H1 (cell line): Measurements from ENCODE around the gene HOXA11. TPM values are rescaled to one million over a fixed set of nuclear protein-coding genes. Genes with fewer than 3 reads are reported as not detected.

ENCODE experiments used
- CTCF ChIA-PET: fragments of 300-600 bp; sonication (Branson Sonifier 250); formaldehyde crosslinking; loops from one replicate; lab custom pipeline; 2021; ENCODE audit not compliant: partially characterized antibody; lab: Charles Lee
- POLR2A ChIA-PET: fragments of 300-600 bp; sonication (Branson Sonifier 250); formaldehyde crosslinking; loops from one replicate; lab custom pipeline; 2021; ENCODE audit warnings: inconsistent platforms; ENCODE audit not compliant: partially characterized antibody; lab: Charles Lee
- DNase-seq, 2 experiments: peaks; one replicate each; pipeline versions ENCODE4 v3.0.0 to v3.0.0-alpha.2; 2010 to 2022; ENCODE audit warnings: low spot score in 2 of 2, low read depth in 1 of 2, mixed read lengths in 1 of 2
- FAIRE-seq: peaks from 2 replicates; lab custom pipeline; 2011; peaks lifted over from hg19 to GRCh38; lab: Jason Lieb, UNC
- H2AFZ ChIP-seq: 2 replicates; pipeline ENCODE4 v1.8.1; 2012; ENCODE audit warnings: low read length, inconsistent platforms
- H2AK5ac ChIP-seq: 2 replicates; pipeline ENCODE4 v1.6.1; 2013; ENCODE audit warnings: low read depth, low read length
- H2BK120ac ChIP-seq: replicated peaks from 2 replicates; pipeline ENCODE3; 2013; ENCODE audit warnings: low read depth, low read length, inconsistent platforms
- H2BK12ac ChIP-seq: 2 replicates; pipeline ENCODE4 v1.6.1; 2013; ENCODE audit warnings: low read depth, low read length
- H2BK15ac ChIP-seq: 2 replicates; pipeline ENCODE4 v1.6.1; 2013; ENCODE audit warnings: low read length
- H2BK20ac ChIP-seq: 2 replicates; pipeline ENCODE4 v1.6.1; 2013; ENCODE audit warnings: low read length
- H2BK5ac ChIP-seq: 2 replicates; pipeline ENCODE4 v1.6.1; 2013; ENCODE audit warnings: low read depth, low read length
- H3K14ac ChIP-seq: 2 replicates; pipeline ENCODE4 v1.6.1; 2013; ENCODE audit warnings: inconsistent platforms; ENCODE audit not compliant: insufficient read length
- H3K18ac ChIP-seq: 2 replicates; pipeline ENCODE4 v1.6.1; 2013; ENCODE audit warnings: low read length; ENCODE audit errors: extremely low read depth
- H3K23ac ChIP-seq: 2 replicates; pipeline ENCODE4 v1.6.1; 2013; ENCODE audit warnings: inconsistent platforms; ENCODE audit not compliant: insufficient read length
- H3K23me2 ChIP-seq: 2 replicates; pipeline ENCODE4 v1.6.1; 2013; ENCODE audit warnings: low read depth, low read length
- H3K27ac ChIP-seq: 2 replicates; pipeline ENCODE4 v1.6.1; 2011; ENCODE audit warnings: low read depth, low read length, inconsistent platforms
- H3K27me3 ChIP-seq, 4 experiments: replicated peaks in 1 of 4; 1 replicate in 1 of 4; 2 replicates in 3 of 4; pipeline versions ENCODE4 v1.6.1 to v1.8.1; 2011 to 2013; ENCODE audit warnings: low read length in 3 of 4, mild to moderate bottlenecking in 3 of 4, inconsistent platforms in 2 of 4, mixed read lengths in 2 of 4, moderate library complexity in 1 of 4; ENCODE audit not compliant: control insufficient read depth in 3 of 4, insufficient read depth in 3 of 4; ENCODE audit errors: extremely low read depth in 1 of 4
- H3K36me3 ChIP-seq, 4 experiments: 2 replicates each; pipeline versions ENCODE4 v1.6.1 to v1.8.1; 2011 to 2013; ENCODE audit warnings: mild to moderate bottlenecking in 4 of 4, low read length in 3 of 4, moderate library complexity in 2 of 4, control low read depth in 1 of 4, inconsistent platforms in 1 of 4; ENCODE audit not compliant: insufficient read depth in 4 of 4, control insufficient read depth in 2 of 4
- H3K4ac ChIP-seq: replicated peaks from 2 replicates; pipeline ENCODE3; 2013; ENCODE audit warnings: low read length, low read depth, mixed read lengths, inconsistent platforms; ENCODE audit not compliant: insufficient read length
- H3K4me1 ChIP-seq, 4 experiments: replicated peaks in 1 of 4; 1 replicate in 1 of 4; 2 replicates in 3 of 4; pipeline versions ENCODE4 v1.6.1 to v1.8.1; 2011 to 2013; ENCODE audit warnings: low read length in 3 of 4, inconsistent platforms in 2 of 4, mixed read lengths in 1 of 4; ENCODE audit not compliant: insufficient read depth in 4 of 4, control insufficient read depth in 3 of 4
- H3K4me2 ChIP-seq, 2 experiments: 2 replicates each; pipeline versions ENCODE4 v1.6.1 to v1.8.1; 2011 to 2013; ENCODE audit warnings: low read depth in 2 of 2, low read length in 2 of 2, control low read depth in 1 of 2, inconsistent platforms in 1 of 2, mild to moderate bottlenecking in 1 of 2; ENCODE audit not compliant: insufficient read depth in 1 of 2
- H3K4me3 ChIP-seq, 4 experiments: fragments of 200-600, 300-600 bp in 1 of 4; sonication (generic), shearing (Covaris generic), sonication (Bioruptor Twin) in 1 of 4; 2 replicates each; pipeline versions ENCODE4 v1.5.1 to v1.8.1; 2011 to 2016; ENCODE audit warnings: low read length in 4 of 4, low read depth in 3 of 4, control low read depth in 2 of 4, inconsistent platforms in 2 of 4, mild to moderate bottlenecking in 2 of 4, mixed read lengths in 1 of 4, moderate library complexity in 1 of 4; ENCODE audit not compliant: insufficient read depth in 2 of 4; ENCODE audit errors: extremely low read depth in 1 of 4
- H3K56ac ChIP-seq: replicated peaks from 2 replicates; pipeline ENCODE3; 2013; ENCODE audit warnings: low read depth, mild to moderate bottlenecking, mixed read lengths, low read length, inconsistent platforms; ENCODE audit not compliant: insufficient read length
- H3K79me1 ChIP-seq: 2 replicates; pipeline ENCODE4 v1.6.1; 2013; ENCODE audit warnings: low read depth, low read length, control low read depth
- H3K79me2 ChIP-seq, 2 experiments: 2 replicates each; pipeline versions ENCODE4 v1.6.1 to v1.8.1; 2012 to 2013; ENCODE audit warnings: low read length in 2 of 2, mild to moderate bottlenecking in 2 of 2, inconsistent platforms in 1 of 2; ENCODE audit not compliant: insufficient read depth in 2 of 2, control insufficient read depth in 1 of 2
- H3K9ac ChIP-seq, 4 experiments: replicated peaks in 1 of 4; 1 replicate in 1 of 4; 2 replicates in 3 of 4; pipeline versions ENCODE4 v1.6.1 to v1.8.1; 2011 to 2013; ENCODE audit warnings: low read depth in 3 of 4, low read length in 3 of 4, control low read depth in 2 of 4, mild to moderate bottlenecking in 2 of 4, moderate library complexity in 2 of 4, inconsistent platforms in 1 of 4; ENCODE audit errors: extremely low read depth in 1 of 4
- H3K9me3 ChIP-seq, 2 experiments: 2 replicates each; pipeline versions ENCODE4 v1.6.1 to v1.8.1; 2012 to 2013; ENCODE audit warnings: mild to moderate bottlenecking in 2 of 2, moderate library complexity in 2 of 2, control low read depth in 1 of 2, inconsistent platforms in 1 of 2, low read depth in 1 of 2, low read length in 1 of 2, mixed read lengths in 1 of 2; ENCODE audit not compliant: insufficient read depth in 2 of 2
- H4K20me1 ChIP-seq, 2 experiments: replicated peaks in 1 of 2; 2 replicates each; pipeline versions ENCODE3 to v1.8.1; 2011 to 2013; ENCODE audit warnings: inconsistent platforms in 2 of 2, low read length in 2 of 2, mild to moderate bottlenecking in 1 of 2; ENCODE audit not compliant: insufficient read depth in 2 of 2, control insufficient read depth in 1 of 2
- H4K5ac ChIP-seq: 2 replicates; pipeline ENCODE4 v1.6.1; 2013; ENCODE audit warnings: low read length, low read depth, mixed read lengths, inconsistent platforms; ENCODE audit not compliant: insufficient read length
- H4K8ac ChIP-seq: 2 replicates; pipeline ENCODE4 v1.8.0; 2013; ENCODE audit warnings: mild to moderate bottlenecking, moderate library complexity, low read length, inconsistent platforms; ENCODE audit not compliant: insufficient read depth; ENCODE audit errors: extremely low read depth
- H4K91ac ChIP-seq: replicated peaks from 2 replicates; pipeline ENCODE3; 2013; ENCODE audit warnings: low read length, mixed read lengths, inconsistent platforms; ENCODE audit not compliant: insufficient read length
- CBX8 ChIP-seq: fragments of 300-800, 300-1000 bp; sonication (generic); IDR thresholded peaks from 2 replicates; pipeline ENCODE4 v1.7.1; 2016; ENCODE audit warnings: low read depth, low read length, borderline replicate concordance
- TBP ChIP-seq: IDR thresholded peaks from 2 replicates; pipeline ENCODE4 v1.6.1; 2011; ENCODE audit warnings: low read depth, low read length, improper control_type of control experiment
- WGBS, 2 experiments: shearing (Covaris generic) in 1 of 2; methylation state at CpG; one replicate each; pipeline versions ENCODE4 v1.1.6 to v1.1.7; 2013 to 2015; ENCODE audit warnings: low lambda C conversion rate in 2 of 2, mixed read lengths in 2 of 2, inconsistent platforms in 1 of 2, low coverage in 1 of 2, missing lambda C conversion rate in 1 of 2; ENCODE audit not compliant: insufficient replicate concordance in 2 of 2, insufficient coverage in 1 of 2, insufficient read length in 1 of 2; ENCODE audit errors: extremely low coverage in 1 of 2, missing lambda C conversion rate in 1 of 2; 5-methylcytosine and 5-hydroxymethylcytosine counted together
- polyA plus RNA-seq, 7 experiments: library from polyadenylated mRNA; depleted of rRNA in 3 of 7; stranded (reverse) in 5 of 7; unstranded in 2 of 7; fragments of >200 nt in 5 of 7; fragments of 200-250 nt in 2 of 7; gene quantifications; 1 replicate in 5 of 7; 2 replicates in 1 of 7; 4 replicates in 1 of 7; pipeline versions ENCODE4 v1.2.1 to v1.2.3, GENCODE V29; 2011 to 2013; ENCODE audit warnings: missing spikeins in 2 of 7, mixed read lengths in 2 of 7
- total RNA-seq: library from RNA; stranded (reverse); fragmentation: NEBNext Ultra II Directional; extraction: Animal tissue kit (Norgen Biotek cat#: 25700); gene quantifications from 2 replicates; pipeline ENCODE4 v1.2.1, GENCODE V29; 2021

Gene HOXA11
- total and polyA plus RNA-seq, 2 of the 8 experiments (the other 6 are each of a cell fraction or from before 2014, with no cell fraction given), result not detected

GRCh38 chr7:27149842-27150567, 35.0 kb downstream of the HOXA11 start:
- POLR2A ChIA-PET, result no interaction called here
- Histone ChIP-seq H3K79me1 (no peaks in the 10 kb centered on the region), H3K4ac (no peak overlapping the region), H2BK5ac (no peak overlapping the region), H2BK120ac (no peak overlapping the region), H3K23me2 (peaks cover 2% of the 10 kb centered on the region; the same call in 1 of the 2 replicates), H3K79me2 (no peaks in the 10 kb centered on the region), H2BK12ac (no peak overlapping the region), H3K4me2 (peak overlapping the region in 1 of 2 experiments; percentile 10; a peak in 1 of 4 replicates), H2BK15ac (no peak overlapping the region), H3K36me3 (no peaks in the 10 kb centered on the region; a peak in 1 of 8 replicates), H2AK5ac (no peak overlapping the region), H3K23ac (no peak overlapping the region), H3K27me3 (peaks cover 97 to 100% (median 100%) of the 10 kb centered on the region in 4 experiments), H2AFZ (no peak overlapping the region), H4K8ac (no peak overlapping the region), H3K27ac (no peak overlapping the region), H4K91ac (no peak overlapping the region), H3K4me1 (peaks cover 0 to 6% (median 3%) of the 10 kb centered on the region in 4 experiments; a peak in 3 of 7 replicates), H4K5ac (no peak overlapping the region), H2BK20ac (no peak overlapping the region), H3K14ac (no peak overlapping the region), H3K56ac (no peak overlapping the region), H4K20me1 (peaks cover 28 to 44% of the 10 kb centered on the region in 2 experiments), H3K18ac (no peak overlapping the region), H3K4me3 (no peak overlapping the region), H3K9ac (no peak overlapping the region), H3K9me3 (peaks cover 0 to 3% of the 10 kb centered on the region in 2 experiments; a peak in 1 of 4 replicates)
- TF ChIP-seq CBX8, result peak; percentile 79; the same call in 1 of the 2 replicates
- no peak for TF ChIP-seq TBP
- FAIRE-seq, result no peak
- 36% methylated on average over 12 of the region's 13 CpGs; no CpG with 5 or more reads in 1 of the 2 experiments for WGBS, 2 experiments
- CTCF ChIA-PET, result interaction anchor here (0.6 to 12.5 kb wide), 22 partner anchors 9 to 872 kb away, joined by 3 to 123 read pairs (median 5); partner anchors contain the start of genes HOXA1 and HOXA9
- no peak for DNase-seq
